Trophoblast cell (in vitro differentiated cells and primary cell): ENCODE measurements around the gene SUSD1.

ENCODE experiments used
- DNase-seq, 2 donors: peaks; one replicate each; pipeline ENCODE4 v3.0.0-alpha.2; 2016
- H2AFZ ChIP-seq: 2 replicates; pipeline ENCODE4 v1.6.1; 2013; ENCODE audit warnings: low read length, moderate library complexity, mild to moderate bottlenecking; ENCODE audit not compliant: insufficient read depth, poor library complexity
- H2AK5ac ChIP-seq: 2 replicates; pipeline ENCODE4 v1.6.1; 2013; ENCODE audit warnings: mild to moderate bottlenecking, low read length
- H2BK120ac ChIP-seq: 2 replicates; pipeline ENCODE4 v1.6.1; 2013; ENCODE audit warnings: low read length, mild to moderate bottlenecking, moderate library complexity; ENCODE audit not compliant: insufficient read depth, poor library complexity
- H2BK12ac ChIP-seq: 2 replicates; pipeline ENCODE4 v1.6.1; 2013; ENCODE audit warnings: mild to moderate bottlenecking, low read length, moderate library complexity
- H2BK5ac ChIP-seq: 2 replicates; pipeline ENCODE4 v1.6.1; 2013; ENCODE audit warnings: low read length, low read depth, moderate library complexity, mild to moderate bottlenecking; ENCODE audit not compliant: poor library complexity
- H3K14ac ChIP-seq: 2 replicates; pipeline ENCODE4 v1.6.1; 2013; ENCODE audit warnings: mild to moderate bottlenecking, low read length
- H3K18ac ChIP-seq: 2 replicates; pipeline ENCODE4 v1.6.1; 2013; ENCODE audit warnings: mild to moderate bottlenecking, low read length
- H3K23ac ChIP-seq: 2 replicates; pipeline ENCODE4 v1.6.1; 2013; ENCODE audit warnings: low read length
- H3K27ac ChIP-seq: 2 replicates; pipeline ENCODE4 v1.5.1; 2013; ENCODE audit warnings: low read depth, mild to moderate bottlenecking, inconsistent platforms, low read length, moderate library complexity
- H3K27me3 ChIP-seq: 2 replicates; pipeline ENCODE4 v1.6.1; 2013; ENCODE audit warnings: inconsistent platforms, mild to moderate bottlenecking, low read length, moderate library complexity; ENCODE audit not compliant: insufficient read depth
- H3K36me3 ChIP-seq, 2 experiments: 1 replicate in 1 of 2; 2 replicates in 1 of 2; pipeline ENCODE4 v1.6.1; 2013; ENCODE audit warnings: low read length in 2 of 2, mild to moderate bottlenecking in 2 of 2, moderate library complexity in 1 of 2; ENCODE audit not compliant: insufficient read depth in 2 of 2, control insufficient read depth in 1 of 2
- H3K4ac ChIP-seq: 2 replicates; pipeline ENCODE4 v1.6.1; 2013; ENCODE audit warnings: low read depth, mild to moderate bottlenecking, low read length, moderate library complexity
- H3K4me1 ChIP-seq, 2 experiments: 1 replicate in 1 of 2; 2 replicates in 1 of 2; pipeline ENCODE4 v1.6.1; 2013; ENCODE audit warnings: low read length in 2 of 2, mild to moderate bottlenecking in 2 of 2, moderate library complexity in 1 of 2; ENCODE audit not compliant: insufficient read depth in 2 of 2, control insufficient read depth in 1 of 2
- H3K4me2 ChIP-seq: 2 replicates; pipeline ENCODE4 v1.6.1; 2013; ENCODE audit warnings: inconsistent platforms, mild to moderate bottlenecking, low read length, moderate library complexity
- H3K4me3 ChIP-seq: 2 replicates; pipeline ENCODE4 v1.5.1; 2013; ENCODE audit warnings: mild to moderate bottlenecking, low read depth, low read length, inconsistent platforms
- H3K79me1 ChIP-seq: one replicate; pipeline ENCODE4 v1.6.1; 2013; ENCODE audit warnings: low read length
- H3K79me2 ChIP-seq: 2 replicates; pipeline ENCODE4 v1.6.1; 2013; ENCODE audit warnings: low read length, mild to moderate bottlenecking; ENCODE audit not compliant: control insufficient read depth, insufficient read depth, poor library complexity
- H3K9ac ChIP-seq: 2 replicates; pipeline ENCODE4 v1.6.1; 2013; ENCODE audit warnings: mild to moderate bottlenecking, low read length
- H3K9me3 ChIP-seq: 2 replicates; pipeline ENCODE4 v1.6.1; 2013; ENCODE audit warnings: low read depth, mild to moderate bottlenecking, control low read depth, inconsistent platforms, low read length; ENCODE audit not compliant: insufficient read depth
- H4K12ac ChIP-seq: 2 replicates; pipeline ENCODE4 v1.6.1; 2013; ENCODE audit warnings: low read depth, mild to moderate bottlenecking, low read length, moderate library complexity
- H4K8ac ChIP-seq: 2 replicates; pipeline ENCODE4 v1.6.1; 2013; ENCODE audit warnings: low read depth, mild to moderate bottlenecking, low read length, moderate library complexity
- H4K91ac ChIP-seq: one replicate; pipeline ENCODE4 v1.6.1; 2013; ENCODE audit warnings: low read depth, mild to moderate bottlenecking, low read length, moderate library complexity
- WGBS: extraction: QIAGEN DNeasy Blood & Tissue Kit; methylation state at CpG from one replicate; pipeline ENCODE4 v1.1.7; 2013; ENCODE audit warnings: missing lambda C conversion rate; ENCODE audit not compliant: insufficient read length, insufficient coverage; ENCODE audit errors: extremely low coverage; 5-methylcytosine and 5-hydroxymethylcytosine counted together

SUSD1 gene

GRCh38 chr9:112174222-112174964 lies 704 bp downstream of the SUSD1 start:
- H3K36me3 ChIP-seq = no peaks in the 10 kb centered on the region
- H3K4me1 ChIP-seq = peaks cover 29 to 38% of the 10 kb centered on the region in 2 experiments
- H2AK5ac ChIP-seq = peak overlapping the region; percentile 93
- peaks cover 4% of the 10 kb centered on the region for H3K79me2 ChIP-seq
- H3K27ac ChIP-seq = peak overlapping the region; percentile 70
- peaks cover under 1% of the 10 kb centered on the region for H3K9me3 ChIP-seq
- H3K4ac ChIP-seq = peak overlapping the region; percentile 60
- peak overlapping the region; percentile 72 for H3K4me2 ChIP-seq
- peak overlapping the region; percentile 71 for H3K4me3 ChIP-seq
- no peak overlapping the region for H3K23ac ChIP-seq
- peak overlapping the region; percentile 98 for H4K91ac ChIP-seq
- peak overlapping the region; percentile 71 for H4K12ac ChIP-seq
- H3K14ac ChIP-seq = peak overlapping the region; percentile 69
- peak overlapping the region; percentile 90 for H2BK5ac ChIP-seq
- H2AFZ ChIP-seq = peak overlapping the region; percentile 86
- peak overlapping the region; percentile 81 for H2BK12ac ChIP-seq
- peaks cover 37% of the 10 kb centered on the region for H3K79me1 ChIP-seq
- peak overlapping the region; percentile 82 for H2BK120ac ChIP-seq
- peak overlapping the region; percentile 84 for H4K8ac ChIP-seq
- DNase-seq = peak; percentile 60 to 79
- H3K27me3 ChIP-seq = no peaks in the 10 kb centered on the region
- H3K18ac ChIP-seq = peak overlapping the region; percentile 96
- WGBS = no CpG with 5 or more reads among the region's 42 CpGs
- peak overlapping the region; percentile 73 for H3K9ac ChIP-seq

- Histone ChIP-seq H3K36me3 (no peaks in the 10 kb centered on the region), H3K79me2 (peaks cover 4% of the 10 kb centered on the region), H3K79me1 (peaks cover 39% of the 10 kb centered on the region), H3K23ac (no peak overlapping the region), H3K18ac (peak overlapping the region; percentile 75), H4K12ac (peak overlapping the region; percentile 58), H2BK12ac (peak overlapping the region; percentile 84), H4K91ac (peak overlapping the region; percentile 98), H2BK5ac (peak overlapping the region; percentile 44), H3K4me1 (peaks cover 31 to 39% of the 10 kb centered on the region in 2 experiments), H4K8ac (peak overlapping the region; percentile 27), H2BK120ac (peak overlapping the region; percentile 45), H3K4me2 (peak overlapping the region; percentile 72), H2AFZ (no peak overlapping the region), H2AK5ac (peak overlapping the region; percentile 93), H3K14ac (peak overlapping the region; percentile 69), H3K4ac (no peak overlapping the region), H3K9me3 (peaks cover 1% of the 10 kb centered on the region), H3K27me3 (no peaks in the 10 kb centered on the region), H3K27ac (peak overlapping the region; percentile 36), H3K4me3 (no peak overlapping the region), H3K9ac (no peak overlapping the region)
- no peak for DNase-seq
- WGBS = no CpG with 5 or more reads among the region's 18 CpGs
Measured at GRCh38 chr9:112173489-112174221, 1.4 kb downstream of the SUSD1 start.

GRCh38 chr9:112170968-112171367 lies 4.1 kb downstream of the SUSD1 start:
- Histone ChIP-seq H2BK120ac (peak overlapping the region; percentile 58), H3K18ac (no peak overlapping the region), H3K36me3 (no peaks in the 10 kb centered on the region), H2BK5ac (peak overlapping the region; percentile 78), H3K4me2 (no peak overlapping the region), H4K91ac (peak overlapping the region; percentile 75), H2AFZ (no peak overlapping the region), H3K9me3 (peaks cover 1% of the 10 kb centered on the region), H4K8ac (no peak overlapping the region), H2BK12ac (peak overlapping the region; percentile 66), H3K27me3 (no peaks in the 10 kb centered on the region), H3K9ac (no peak overlapping the region), H4K12ac (no peak overlapping the region), H3K4ac (peak overlapping the region; percentile 24), H3K23ac (no peak overlapping the region), H2AK5ac (peak overlapping the region; percentile 32), H3K79me2 (peaks cover 4% of the 10 kb centered on the region), H3K27ac (peak overlapping the region; percentile 52), H3K14ac (peak overlapping the region; percentile 68), H3K4me3 (no peak overlapping the region), H3K79me1 (peaks cover 40% of the 10 kb centered on the region), H3K4me1 (peaks cover 32 to 51% of the 10 kb centered on the region in 2 experiments)
- WGBS = no CpG with 5 or more reads among the region's 5 CpGs
- peak in 1 of 2 donors; percentile 20 for DNase-seq

- peaks cover 33% of the 10 kb centered on the region for H3K79me1 ChIP-seq
- no peak overlapping the region for H4K12ac ChIP-seq
- H2BK12ac ChIP-seq = no peak overlapping the region
- H3K9ac ChIP-seq = no peak overlapping the region
- peaks cover under 1% of the 10 kb centered on the region for H3K79me2 ChIP-seq
- DNase-seq = peak; percentile 89 to 94
- no peak overlapping the region for H3K4me3 ChIP-seq
- H3K4me2 ChIP-seq = peak overlapping the region; percentile 54
- H4K8ac ChIP-seq = no peak overlapping the region
- H3K18ac ChIP-seq = no peak overlapping the region
- peaks cover 1% of the 10 kb centered on the region for H3K9me3 ChIP-seq
- no peaks in the 10 kb centered on the region for H3K36me3 ChIP-seq
- WGBS = no CpG with 5 or more reads among the region's 4 CpGs
- H3K4me1 ChIP-seq = peaks cover 26 to 46% of the 10 kb centered on the region in 2 experiments
- no peak overlapping the region for H4K91ac ChIP-seq
- H3K14ac ChIP-seq = no peak overlapping the region
- H3K27me3 ChIP-seq = no peaks in the 10 kb centered on the region
- H2BK120ac ChIP-seq = no peak overlapping the region
- no peak overlapping the region for H2BK5ac ChIP-seq
- no peak overlapping the region for H2AK5ac ChIP-seq
- no peak overlapping the region for H3K4ac ChIP-seq
- H2AFZ ChIP-seq = no peak overlapping the region
- H3K27ac ChIP-seq = peak overlapping the region; percentile 85
- H3K23ac ChIP-seq = no peak overlapping the region
Measured at GRCh38 chr9:112170235-112170634, 4.9 kb downstream of the SUSD1 start.
